Glomerular visceral epithelial cell (primary cell): Measurements from ENCODE around the gene CERCAM.
"Not testable (repeated sequence)": the region's sequence is repeated elsewhere in the genome, so short reads cannot be mapped to it uniquely, and the experiment has no call there.

Experiments
- DNase-seq: peaks from one replicate; pipeline ENCODE4 v3.0.0-alpha.2; 2016; ENCODE audit errors: extremely low spot score

Gene CERCAM

GRCh38 chr9:128419061-128419925 is 1.4 kb upstream of the CERCAM start:
- DNase-seq, result no peak

DNA sequence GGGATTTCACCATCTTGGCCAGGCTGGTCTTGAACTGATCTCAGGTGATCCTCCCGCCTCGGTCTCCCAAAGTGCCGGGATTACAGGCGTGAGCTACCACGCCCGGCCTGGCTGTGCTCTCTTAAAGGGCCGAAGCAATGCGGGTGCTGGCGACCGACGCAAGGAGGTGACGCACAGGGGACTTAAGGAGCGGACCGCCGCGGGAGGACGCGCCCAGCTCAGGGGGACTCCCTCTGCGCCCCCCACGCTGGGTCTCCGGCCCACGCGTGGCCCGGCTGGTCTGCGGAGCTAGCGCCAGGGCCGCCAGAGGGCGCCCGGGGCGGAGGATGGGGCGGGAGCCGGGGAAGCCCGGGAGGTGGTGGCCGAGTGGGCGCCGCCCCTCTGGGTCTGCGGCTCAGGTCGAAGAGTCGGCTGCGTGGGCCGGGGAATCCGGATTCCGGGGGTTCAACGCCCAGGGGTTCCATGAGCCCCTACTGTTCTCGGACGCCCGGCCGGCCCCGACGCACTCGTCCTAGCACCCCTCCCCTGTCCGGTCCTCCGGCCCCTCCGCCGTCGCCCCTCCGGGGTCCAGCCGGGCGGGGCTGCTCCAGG is 502 bp upstream of the CERCAM start:
- DNase-seq, result peak; percentile 77

DNA sequence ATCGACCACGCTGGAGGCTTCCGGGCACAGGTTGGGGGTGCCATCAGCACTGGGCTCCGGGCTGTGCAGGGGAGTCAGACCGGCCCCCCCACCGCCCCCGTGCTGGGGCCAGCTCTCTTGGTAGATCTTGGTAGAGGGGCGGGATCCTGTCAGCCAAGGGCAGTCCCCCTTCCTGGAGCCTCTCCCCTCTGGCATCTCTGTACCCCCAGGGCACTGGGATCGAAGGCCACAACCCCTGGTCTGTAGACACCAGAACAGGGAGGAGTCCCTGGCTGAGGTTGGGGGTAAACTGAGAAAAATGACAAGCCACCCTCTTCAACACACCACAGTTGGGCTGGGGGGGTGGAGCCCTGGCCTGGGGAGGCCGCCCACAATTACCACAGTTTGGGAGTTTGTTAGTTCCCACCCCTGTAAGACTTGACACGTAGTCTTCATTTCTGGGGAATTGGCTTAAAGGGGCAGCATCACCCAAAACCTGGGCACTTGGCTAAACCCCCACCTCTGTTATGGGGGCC is 882 bp downstream of the CERCAM start:
- DNase-seq, result no peak

GRCh38 chr9:128422022-128422782 is 1.5 kb downstream of the CERCAM start:
- DNase-seq, result not testable (repeated sequence)

DNA sequence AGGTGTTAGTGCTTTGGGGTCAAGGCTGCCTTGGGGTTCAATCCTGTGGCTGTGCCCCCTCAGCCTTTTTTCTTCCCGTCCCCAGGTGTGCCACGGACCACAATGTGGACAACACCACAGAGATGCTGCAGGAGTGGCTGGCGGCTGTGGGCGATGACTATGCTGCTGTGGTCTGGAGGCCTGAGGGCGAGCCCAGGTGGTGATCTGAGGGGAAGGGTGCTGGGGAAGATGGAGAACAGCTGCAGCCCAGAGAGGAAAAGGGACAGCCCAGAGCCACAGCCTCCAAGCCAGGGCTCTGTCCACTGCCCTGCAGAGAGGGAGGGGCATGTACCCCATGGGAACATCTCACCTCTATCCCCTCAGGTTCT is 2.1 kb downstream of the CERCAM start:
- no peak for DNase-seq

DNA sequence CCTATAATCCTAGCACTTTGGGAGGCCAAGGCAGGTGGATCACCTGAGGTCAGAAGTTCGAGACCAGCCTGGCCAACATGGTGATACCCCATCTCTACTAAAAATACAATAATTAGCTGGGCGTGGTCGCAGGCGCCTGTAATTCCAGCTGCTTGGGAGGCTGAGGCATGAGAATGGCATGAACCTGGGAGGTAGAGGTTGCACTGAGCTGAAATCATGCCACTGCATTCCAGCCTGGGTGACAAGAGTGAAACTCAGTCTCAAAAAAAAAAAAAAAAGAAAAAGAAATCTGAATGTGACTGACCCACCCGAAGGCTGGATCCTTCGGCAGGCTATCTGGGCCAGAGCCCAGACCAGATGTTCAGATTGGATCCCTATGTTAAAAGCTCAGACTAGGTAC is 2.7 kb downstream of the CERCAM start:
- not testable (repeated sequence) for DNase-seq

- DNase-seq, result no peak
Observed at GRCh38 chr9:128424268-128424780, 3.7 kb downstream of the CERCAM start.

DNA sequence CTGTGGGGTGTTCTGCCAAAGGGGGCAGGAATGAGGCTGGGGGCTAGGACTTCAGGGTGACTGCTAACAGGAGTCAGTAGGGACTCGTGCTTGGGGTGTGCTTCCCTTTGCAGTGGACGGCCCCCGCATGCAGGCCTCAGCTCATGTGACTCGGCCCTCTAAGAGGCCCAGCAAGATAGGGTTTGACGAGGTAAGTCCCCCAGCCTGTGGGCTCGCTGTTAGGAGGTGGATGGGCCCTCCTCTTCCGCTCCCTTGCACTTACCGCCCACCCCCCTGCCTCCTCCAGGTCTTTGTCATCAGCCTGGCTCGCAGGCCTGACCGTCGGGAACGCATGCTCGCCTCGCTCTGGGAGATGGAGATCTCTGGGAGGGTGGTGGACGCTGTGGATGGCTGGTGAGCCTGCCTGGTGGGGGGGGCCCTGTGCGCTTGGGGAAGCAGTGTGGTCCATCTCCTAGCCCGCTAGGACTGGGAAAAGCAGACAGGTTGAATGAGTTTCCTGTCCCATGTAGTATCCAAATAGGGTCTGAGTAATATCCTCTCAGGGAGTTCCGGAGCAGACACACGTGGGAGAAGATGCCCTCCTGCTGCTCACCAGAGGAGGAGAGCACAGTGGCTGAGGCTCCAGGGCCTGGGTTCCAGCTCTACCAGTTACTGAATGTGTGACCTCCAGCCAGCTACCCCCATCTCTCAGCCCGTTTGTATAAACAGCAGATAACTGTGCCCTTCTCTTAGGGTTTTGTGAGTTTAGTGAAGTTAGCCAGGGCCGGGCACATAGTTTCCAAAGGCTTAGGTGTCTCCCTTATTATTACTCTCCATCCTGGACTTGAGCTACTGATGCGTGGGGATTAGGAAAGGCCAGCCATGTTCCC is 8.2 kb downstream of the CERCAM start:
- DNase-seq, result no peak

- no peak for DNase-seq
Observed at GRCh38 chr9:128429513-128430086, 8.9 kb downstream of the CERCAM start.

GRCh38 chr9:128431207-128431606 is 10.6 kb downstream of the CERCAM start:
- DNase-seq, result no peak

DNA sequence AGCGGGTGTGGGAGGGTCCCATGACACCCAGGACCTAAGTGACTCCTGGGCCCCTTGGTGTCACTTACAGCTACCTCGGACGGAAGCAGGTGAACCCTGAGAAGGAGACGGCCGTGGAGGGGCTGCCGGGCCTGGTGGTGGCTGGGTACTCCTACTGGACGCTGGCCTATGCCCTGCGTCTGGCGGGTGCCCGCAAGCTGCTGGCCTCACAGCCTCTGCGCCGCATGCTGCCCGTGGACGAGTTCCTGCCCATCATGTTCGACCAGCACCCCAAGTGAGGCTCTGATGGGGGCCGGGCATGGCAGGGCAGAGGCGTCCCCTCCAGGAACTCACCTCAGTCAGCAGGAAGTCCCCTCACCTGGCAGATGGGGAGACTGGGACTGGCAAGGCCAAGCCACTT is 13.7 kb downstream of the CERCAM start:
- DNase-seq, result no peak

DNA sequence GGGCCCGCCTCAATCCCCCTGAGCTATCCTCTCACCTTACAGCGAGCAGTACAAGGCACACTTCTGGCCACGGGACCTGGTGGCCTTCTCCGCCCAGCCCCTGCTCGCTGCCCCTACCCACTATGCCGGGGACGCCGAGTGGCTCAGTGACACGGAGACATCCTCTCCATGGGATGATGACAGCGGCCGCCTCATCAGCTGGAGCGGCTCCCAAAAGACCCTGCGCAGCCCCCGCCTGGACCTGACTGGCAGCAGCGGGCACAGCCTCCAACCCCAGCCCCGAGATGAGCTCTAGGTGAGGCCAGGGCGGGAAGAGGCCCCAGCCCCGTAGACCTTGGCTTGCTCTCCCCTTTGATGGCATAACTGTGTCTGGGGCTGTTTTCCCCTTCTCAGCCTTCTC is 15.0 kb downstream of the CERCAM start:
- no peak for DNase-seq

DNA sequence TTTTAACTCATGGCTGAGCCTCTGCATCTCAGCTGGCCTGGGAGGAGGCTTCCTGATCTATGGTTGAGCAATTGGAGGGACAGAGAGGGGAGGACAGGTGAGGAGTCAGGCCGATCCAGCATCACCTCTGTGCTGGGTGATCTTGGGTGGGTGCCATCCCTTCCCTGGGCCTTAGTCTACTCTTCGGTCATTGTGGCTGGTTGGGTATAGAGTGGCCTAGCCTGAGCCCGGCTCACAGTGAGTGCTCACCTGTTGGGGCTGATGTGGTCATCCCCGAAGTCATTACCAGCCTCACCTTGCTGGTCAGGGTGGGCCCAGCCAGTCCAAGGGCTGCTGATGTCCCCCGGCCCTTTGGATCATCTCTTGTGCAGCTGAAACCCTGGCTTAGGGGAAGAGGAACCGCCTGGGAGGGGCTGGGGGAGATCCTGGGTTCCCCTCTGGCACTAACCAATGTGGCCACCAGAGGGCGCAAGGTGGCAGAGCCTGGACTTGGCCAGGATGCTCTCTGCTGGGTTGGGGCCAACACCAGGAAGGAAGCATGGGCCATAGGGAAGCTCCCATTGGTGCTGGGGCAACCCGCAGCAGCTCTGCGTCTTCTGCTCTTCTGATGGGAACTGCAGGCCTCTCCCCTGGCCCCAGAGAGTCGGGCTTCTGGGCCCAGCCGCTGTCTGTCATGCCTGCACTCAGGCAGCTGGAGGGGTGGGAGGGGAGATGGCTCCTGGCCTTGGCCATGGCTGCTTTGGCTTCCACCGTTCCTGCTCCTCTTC is 17.9 kb downstream of the CERCAM start:
- DNase-seq, result peak; percentile 83

GRCh38 chr9:128439273-128439672 is 18.6 kb downstream of the CERCAM start:
- no peak for DNase-seq

DNA sequence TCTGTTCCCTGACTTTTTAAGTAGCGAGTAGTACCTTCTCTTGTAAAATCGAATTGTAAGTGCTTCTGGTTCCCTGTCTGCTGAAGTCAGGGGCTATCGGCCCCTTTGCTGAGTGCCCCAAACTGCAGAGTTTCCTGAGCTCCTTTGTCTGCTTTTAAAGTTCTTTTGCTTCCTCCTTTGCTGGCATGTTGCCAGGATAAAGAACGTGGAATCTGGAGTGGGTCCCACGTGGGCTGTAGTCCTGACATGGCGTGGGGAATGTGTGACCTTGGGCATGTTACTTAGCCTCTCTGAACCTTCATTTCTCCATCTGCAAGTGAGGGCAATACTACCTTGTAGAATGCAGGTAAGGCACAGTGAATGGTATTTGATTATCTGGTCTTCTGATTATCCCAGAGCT is 21.5 kb downstream of the CERCAM start:
- no peak for DNase-seq

- DNase-seq, result not testable (repeated sequence)
Observed at GRCh38 chr9:128446505-128446904, 25.8 kb downstream of the CERCAM start.

- no peak for DNase-seq
Observed at GRCh38 chr9:128448746-128449145, 28.1 kb downstream of the CERCAM start.

DNA sequence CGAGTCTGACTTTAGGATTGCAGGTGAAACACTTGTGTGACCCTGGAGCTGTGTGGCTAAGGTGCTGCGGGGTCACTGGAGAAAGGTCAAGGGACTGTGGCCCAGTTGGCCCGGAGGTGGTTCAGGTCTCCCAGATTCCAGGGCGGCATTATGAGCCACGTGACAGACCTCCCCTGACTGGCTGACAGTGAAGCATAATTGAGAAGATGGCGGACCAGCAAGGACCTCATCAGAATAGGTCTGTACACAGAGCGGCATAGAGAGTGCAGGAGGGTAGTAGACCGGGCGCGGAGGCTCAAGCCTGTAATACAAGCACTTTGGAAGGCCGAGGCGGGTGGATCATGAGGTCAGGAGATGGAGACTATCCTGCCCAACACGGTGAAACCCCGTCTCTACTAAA is 34.3 kb downstream of the CERCAM start:
- DNase-seq, result no peak

- DNase-seq, result peak; percentile 97
Observed at GRCh38 chr9:128455849-128456612, 35.4 kb downstream of the CERCAM start, which contains the start of gene ODF2. Gene ODF2, plus strand, starts transcription at chr9:128456006. Its CDS starts 86 bp downstream, at chr9:128456092.
